Panc1 (cell line): ENCODE data around the gene COPB1. TPM values are rescaled to one million over a fixed set of nuclear protein-coding genes. Genes with fewer than 3 reads are reported as not detected.

ENCODE experiments used
- ATAC-seq: fragments of 200-7000 bp; cut with Tn5 transposase; 2 replicates; pipeline ENCODE4 v1.9.1; 2020; ENCODE audit warnings: mild to moderate bottlenecking, moderate library complexity
- BruUV-seq: library from RNA; stranded (reverse); fragments of 400-500 nt; replicated peaks from 2 replicates; lab custom pipeline; 2021; lab: Mats Ljungman, UMichigan
- CTCF ChIA-PET: fragments of 300-600 bp; sonication (Branson Sonifier 250); formaldehyde crosslinking; loops from one replicate; lab custom pipeline; 2022; ENCODE audit warnings: antibody characterized with exemption; lab: Charles Lee
- POLR2A ChIA-PET: fragments of 300-600 bp; sonication (Branson Sonifier 250); formaldehyde crosslinking; loops from one replicate; lab custom pipeline; 2022; ENCODE audit warnings: antibody characterized with exemption; lab: Charles Lee
- DNase-seq: peaks from one replicate; pipeline ENCODE4 v3.0.0-alpha.2; 2010; ENCODE audit warnings: low read depth, low spot score
- H3K27ac ChIP-seq: 2 replicates; pipeline ENCODE4 v1.5.1; 2011; ENCODE audit warnings: mild to moderate bottlenecking, low read length, inconsistent platforms
- H3K27me3 ChIP-seq: fragments of 200-500 bp; sonication (Bioruptor generic); 2 replicates; pipeline ENCODE4 v1.6.0; 2014; ENCODE audit warnings: low read length, inconsistent platforms; ENCODE audit not compliant: control insufficient read depth, insufficient read depth
- H3K36me3 ChIP-seq: fragments of 200-500 bp; sonication (Bioruptor generic); 2 replicates; pipeline ENCODE4 v1.5.1; 2014; ENCODE audit warnings: inconsistent platforms, mild to moderate bottlenecking, low read length, moderate library complexity; ENCODE audit not compliant: control insufficient read depth, insufficient read depth
- H3K4me1 ChIP-seq: 2 replicates; pipeline ENCODE4 v1.5.1; 2011; ENCODE audit warnings: inconsistent platforms, mild to moderate bottlenecking, low read length, moderate library complexity; ENCODE audit not compliant: control insufficient read depth, insufficient read depth
- H3K4me3 ChIP-seq, 2 experiments: 2 replicates each; pipeline ENCODE4 v1.5.1; 2011 to 2012; ENCODE audit warnings: low read depth in 2 of 2, low read length in 2 of 2, mild to moderate bottlenecking in 2 of 2, inconsistent platforms in 1 of 2, moderate library complexity in 1 of 2
- H3K9me3 ChIP-seq: fragments of 200-500 bp; sonication (Bioruptor generic); 2 replicates; pipeline ENCODE4 v1.5.1; 2014; ENCODE audit warnings: low read depth, mild to moderate bottlenecking, inconsistent platforms, low read length, moderate library complexity; ENCODE audit not compliant: control insufficient read depth, insufficient read depth
- CTCF ChIP-seq: fragments of 450-650 bp; IDR thresholded peaks from 2 replicates; pipeline ENCODE4 v1.5.1; 2017; ENCODE audit warnings: mild to moderate bottlenecking
- POLR2AphosphoS5 ChIP-seq: IDR thresholded peaks from 2 replicates; pipeline ENCODE4 v1.6.1; 2012; ENCODE audit warnings: mild to moderate bottlenecking, low read depth, low read length, moderate library complexity
- REST ChIP-seq, 2 experiments: IDR thresholded peaks; 2 replicates each; pipeline ENCODE4 v1.6.1; 2011 to 2012; ENCODE audit warnings: low read depth in 2 of 2, control low read depth in 1 of 2, low read length in 1 of 2, mild to moderate bottlenecking in 1 of 2, moderate library complexity in 1 of 2; ENCODE audit not compliant: insufficient read depth in 1 of 2
- SIN3A ChIP-seq: IDR thresholded peaks from 2 replicates; pipeline ENCODE4 v1.6.1; 2012; ENCODE audit warnings: low read depth, mild to moderate bottlenecking, low read length, moderate library complexity, borderline replicate concordance; ENCODE audit not compliant: insufficient read depth
- TCF7L2 ChIP-seq: IDR thresholded peaks from 2 replicates; pipeline ENCODE4 v1.6.1; 2011; ENCODE audit warnings: mild to moderate bottlenecking, low read depth, low read length, inconsistent platforms
- in situ Hi-C: cut with HindIII; loops from 2 replicates; pipeline ENCODE4 v1.10.0; 2016; ENCODE audit warnings: low sequenced_read_pairs, low pct_unique_long_range_greater_than_20kb
- intact Hi-C: fragments of 100-400 bp; cut with micrococcal nuclease; formaldehyde crosslinking; loops from one replicate; pipeline ENCODE4 v1.10.0; 2022; ENCODE audit not compliant: unreplicated experiment
- total RNA-seq: library from RNA; stranded (reverse); gene quantifications from one replicate; pipeline ENCODE4 v1.2.1, GENCODE V29; 2021; ENCODE audit not compliant: unreplicated experiment

The COPB1 gene
- total RNA-seq, 1 experiment from 2014 or later = 123 TPM

- CTCF ChIA-PET = no interaction called here
- in situ Hi-C loops = no loop called here
Observed at GRCh38 chr11:14420223-14420622, 79.4 kb downstream of the COPB1 start.

GRCh38 chr11:14418801-14419417 lies 80.7 kb downstream of the COPB1 start:
- intact Hi-C loops = loop anchor here (2.0 kb wide), 1 partner anchor 118 kb away; no protein-coding TSS in a partner anchor
- POLR2A ChIA-PET = no interaction called here

More at GRCh38 chr11:14420223-14420622, 79.4 kb downstream of the COPB1 start:
- Histone ChIP-seq H3K27ac (0 out of 2 replicates have a peak overlapping the region, but pooled peaks have one; percentile 9), H3K9me3 (no peaks in the 10 kb centered on the region), H3K4me3 (no peak overlapping the region), H3K4me1 (peaks cover 11% of the 10 kb centered on the region), H3K27me3 (no peaks in the 10 kb centered on the region), H3K36me3 (no peaks in the 10 kb centered on the region)
- no TSS peak for BruUV-seq
- no peak for TF ChIP-seq POLR2AphosphoS5
- TF ChIP-seq TCF7L2 = no peak
- TF ChIP-seq REST (IDR thresholded peaks at IDR 0.05; ENCODE audit: insufficient read depth in 1 of 2, low read depth in 2 of 2, low read length in 1 of 2) = no peak
- TF ChIP-seq SIN3A = no peak
- no peak for TF ChIP-seq CTCF
- POLR2A ChIA-PET = no interaction called here
- intact Hi-C loops = no loop called here
- DNase-seq (no peak), ATAC-seq (no peak)

More at GRCh38 chr11:14418801-14419417, 80.7 kb downstream of the COPB1 start:
- Histone ChIP-seq H3K36me3 (no peaks in the 10 kb centered on the region), H3K4me3 (no peak overlapping the region), H3K27me3 (no peaks in the 10 kb centered on the region), H3K27ac (no peak overlapping the region), H3K4me1 (peaks cover 9% of the 10 kb centered on the region), H3K9me3 (no peaks in the 10 kb centered on the region)
- ATAC-seq = peak; percentile 65; the same call in 1 of the 2 replicates
- in situ Hi-C loops = no loop called here
- no peak for DNase-seq
- CTCF ChIA-PET = interaction anchor here (0.6 to 1.5 kb wide), 6 partner anchors 16 to 118 kb away, joined by 3 to 15 read pairs (median 4); no protein-coding TSS in a partner anchor
- TF ChIP-seq POLR2AphosphoS5 (no peak), CTCF (peak; percentile 81)
- BruUV-seq = no TSS peak
